Measurements from ENCODE around the gene VAV2.

DNA sequence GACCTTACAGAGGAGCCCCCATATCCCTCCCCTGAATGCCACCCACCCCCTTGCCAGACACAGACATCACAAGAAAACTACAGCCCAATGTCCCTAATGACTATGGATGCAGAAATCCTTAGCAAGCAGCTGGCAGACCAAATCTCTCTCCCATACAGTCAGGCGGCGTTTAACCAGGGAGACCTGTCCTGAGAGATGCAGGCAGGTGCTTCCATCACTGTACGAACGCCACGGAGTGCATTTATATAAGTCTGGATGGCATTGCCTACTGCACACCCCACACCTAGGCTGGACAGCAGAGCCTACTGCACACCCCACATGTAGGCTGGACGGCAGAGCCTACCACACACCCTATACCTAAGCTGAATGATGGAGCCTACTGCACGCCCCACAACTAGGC lies 219.5 kb downstream of the VAV2 start:
- no peak for TF ChIP-seq KDM5A (IDR thresholded peaks at IDR 0.05)
- TF ChIP-seq, protein P1, sequence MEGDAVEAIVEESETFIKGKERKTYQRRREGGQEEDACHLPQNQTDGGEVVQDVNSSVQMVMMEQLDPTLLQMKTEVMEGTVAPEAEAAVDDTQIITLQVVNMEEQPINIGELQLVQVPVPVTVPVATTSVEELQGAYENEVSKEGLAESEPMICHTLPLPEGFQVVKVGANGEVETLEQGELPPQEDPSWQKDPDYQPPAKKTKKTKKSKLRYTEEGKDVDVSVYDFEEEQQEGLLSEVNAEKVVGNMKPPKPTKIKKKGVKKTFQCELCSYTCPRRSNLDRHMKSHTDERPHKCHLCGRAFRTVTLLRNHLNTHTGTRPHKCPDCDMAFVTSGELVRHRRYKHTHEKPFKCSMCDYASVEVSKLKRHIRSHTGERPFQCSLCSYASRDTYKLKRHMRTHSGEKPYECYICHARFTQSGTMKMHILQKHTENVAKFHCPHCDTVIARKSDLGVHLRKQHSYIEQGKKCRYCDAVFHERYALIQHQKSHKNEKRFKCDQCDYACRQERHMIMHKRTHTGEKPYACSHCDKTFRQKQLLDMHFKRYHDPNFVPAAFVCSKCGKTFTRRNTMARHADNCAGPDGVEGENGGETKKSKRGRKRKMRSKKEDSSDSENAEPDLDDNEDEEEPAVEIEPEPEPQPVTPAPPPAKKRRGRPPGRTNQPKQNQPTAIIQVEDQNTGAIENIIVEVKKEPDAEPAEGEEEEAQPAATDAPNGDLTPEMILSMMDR (IDR thresholded peaks at IDR 0.05) = no peak
- TF ChIP-seq RFX5 (IDR thresholded peaks at IDR 0.05) = no peak
- no peak for TF ChIP-seq NR3C1 (IDR thresholded peaks at IDR 0.05)
- no peak for TF ChIP-seq MYC (IDR thresholded peaks at IDR 0.05; ENCODE audit: borderline replicate concordance, low read length)
- no peak for TF ChIP-seq EP300 (IDR thresholded peaks at IDR 0.05)

All from A549 (cell line).